ENCODE measurements around the gene EPB42.
A peak's percentile ranks its signal among the peaks of the same experiment; 100 is the strongest.

EPB42 gene
- total RNA-seq: 0 reads per million in 3 experiments

DNA sequence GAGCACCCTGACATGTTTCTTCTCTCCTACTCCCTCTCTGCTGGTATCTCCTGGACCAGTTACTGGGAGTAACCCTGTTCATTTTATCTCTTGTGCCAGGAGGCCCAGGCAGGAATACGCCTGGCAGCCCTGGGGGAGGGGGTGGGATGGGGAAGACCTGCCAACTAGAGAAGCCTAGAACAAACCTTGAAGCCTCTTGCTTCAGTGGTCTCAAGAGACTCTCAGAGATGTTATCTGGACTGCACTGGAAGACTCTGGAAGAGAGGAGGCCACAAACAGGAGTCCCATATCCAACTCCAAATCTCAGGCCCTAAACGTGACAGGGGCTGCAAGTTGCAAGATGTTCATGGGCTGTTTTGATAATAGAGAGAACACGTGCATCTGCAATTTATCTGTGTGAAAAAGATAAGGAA lies at the start of gene EPB42:
TSS of gene EPB42 (minus strand) at position 28 of the 413 bp plus-strand sequence. CDS start 193 bp downstream, outside the sequence.
- DNase-seq: no peak

DNA sequence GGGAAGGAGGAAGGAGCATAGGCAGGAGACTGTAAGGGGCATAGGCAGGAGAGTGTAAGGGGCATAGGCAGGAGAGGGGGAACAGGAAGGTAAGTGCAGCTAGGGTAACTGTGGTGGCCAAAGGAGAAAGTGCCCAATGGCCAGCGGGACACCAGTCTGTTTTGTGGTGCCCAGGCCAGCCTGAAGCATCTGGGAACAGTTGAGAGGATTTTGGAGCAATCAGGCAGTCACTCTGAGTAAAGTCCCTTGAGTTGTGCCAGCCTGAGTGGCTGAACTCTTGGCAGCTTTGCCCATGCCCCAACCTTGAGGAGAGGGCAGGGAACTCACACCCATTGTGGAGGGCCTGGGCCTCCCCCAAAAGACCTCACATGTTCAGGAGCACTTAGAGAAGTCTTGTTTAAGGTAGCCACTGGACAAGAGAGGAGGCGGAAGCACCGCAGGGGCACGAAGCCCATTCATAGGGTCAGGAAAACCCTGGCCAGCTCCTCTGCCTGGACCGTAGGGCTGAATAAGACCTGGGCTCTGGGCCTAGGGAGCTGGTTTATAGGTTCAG lies 49.4 kb upstream of the EPB42 start:
- DNase-seq: no peak

DNA sequence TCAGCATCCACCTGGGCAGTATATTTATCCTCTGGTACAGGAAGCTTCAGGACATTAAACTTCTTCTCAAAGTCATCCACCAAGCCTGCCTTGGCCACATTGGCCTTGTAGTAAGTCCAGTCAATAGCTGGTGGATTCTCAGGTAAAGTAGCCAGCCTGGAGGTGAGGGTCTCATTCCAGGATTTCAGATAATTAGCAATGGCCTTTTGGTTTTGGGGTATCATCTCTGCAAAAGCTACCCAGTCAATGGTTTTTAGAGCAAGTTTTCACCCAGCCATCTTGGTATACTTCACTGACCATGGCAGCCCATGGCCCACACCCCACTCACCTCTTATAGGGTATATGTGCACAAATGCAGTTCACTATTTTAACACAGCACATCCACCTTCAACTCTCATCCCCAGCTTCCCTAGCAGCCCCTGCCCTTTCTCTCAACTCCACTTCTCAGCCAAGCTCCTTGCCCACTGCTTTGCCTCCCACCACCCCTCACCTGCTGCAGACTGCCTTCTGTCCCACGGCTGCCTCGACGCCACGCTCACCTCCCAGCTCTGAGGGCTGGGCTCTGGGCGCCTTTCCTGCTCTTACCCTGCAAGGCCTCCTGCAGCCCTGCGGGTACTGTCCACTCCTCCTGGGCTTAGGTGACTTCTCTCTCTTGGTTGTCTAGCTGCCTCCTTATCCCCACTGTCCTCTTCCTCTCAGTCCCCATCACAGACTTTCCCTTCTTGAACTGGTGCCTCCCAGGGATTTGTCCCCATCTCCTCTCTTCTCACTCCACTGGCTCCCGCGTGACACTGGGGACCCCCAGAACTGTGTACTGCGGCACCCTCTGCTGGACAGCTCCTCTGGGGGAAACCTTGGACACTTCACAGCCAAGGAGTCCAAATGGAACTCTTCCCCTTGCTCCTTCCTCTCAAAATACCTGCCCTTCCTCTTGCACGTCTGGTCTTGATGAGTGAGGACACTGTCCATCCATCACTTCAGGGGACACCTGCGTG lies 47.6 kb upstream of the EPB42 start:
- DNase-seq: no peak

DNA sequence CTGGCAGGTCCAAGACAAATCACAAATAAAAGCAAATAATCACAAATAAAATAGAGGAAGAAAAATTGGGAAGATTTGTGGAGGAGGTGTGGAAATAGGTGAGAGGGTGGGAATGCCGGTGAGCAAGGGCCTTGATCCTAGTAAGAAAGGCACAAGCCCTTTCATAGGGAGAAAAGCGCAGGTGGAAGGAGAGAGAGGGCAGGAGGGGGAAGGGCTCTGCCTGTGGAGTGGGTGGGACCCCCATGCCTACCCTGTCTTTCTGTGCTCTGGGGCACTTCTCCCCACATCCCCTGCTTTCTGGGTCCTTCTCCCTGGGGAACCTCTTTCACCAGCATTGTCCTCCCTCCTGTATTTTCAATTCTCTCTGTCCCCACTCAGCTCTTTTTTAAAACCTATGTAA lies 46.6 kb upstream of the EPB42 start:
- DNase-seq: no peak

DNA sequence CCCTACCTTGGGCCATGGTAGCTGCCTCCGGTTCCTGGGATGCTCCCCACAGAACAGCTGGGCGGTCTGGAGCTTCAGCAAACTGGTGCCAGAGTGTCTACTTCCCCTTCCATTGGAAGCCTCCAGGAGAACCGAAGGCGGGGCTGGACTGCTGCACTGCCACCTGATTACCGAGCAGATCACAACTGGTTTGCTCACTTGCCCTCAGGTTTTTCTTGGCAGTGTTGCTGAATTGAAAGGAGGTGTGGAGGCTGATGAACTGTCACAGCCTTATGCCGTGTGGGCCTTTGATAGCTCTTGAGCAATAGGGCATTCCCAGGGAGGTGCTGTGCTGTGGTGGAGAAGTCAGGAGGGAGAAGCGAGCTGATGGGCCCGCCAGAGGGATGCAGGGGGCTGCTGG lies 46.0 kb upstream of the EPB42 start, which contains the start of gene TGM5:
TSS of gene TGM5 (minus strand) at position 95 of the 400 bp plus-strand sequence. CDS start at position 16, 79 bp downstream.
- DNase-seq: no peak

DNA sequence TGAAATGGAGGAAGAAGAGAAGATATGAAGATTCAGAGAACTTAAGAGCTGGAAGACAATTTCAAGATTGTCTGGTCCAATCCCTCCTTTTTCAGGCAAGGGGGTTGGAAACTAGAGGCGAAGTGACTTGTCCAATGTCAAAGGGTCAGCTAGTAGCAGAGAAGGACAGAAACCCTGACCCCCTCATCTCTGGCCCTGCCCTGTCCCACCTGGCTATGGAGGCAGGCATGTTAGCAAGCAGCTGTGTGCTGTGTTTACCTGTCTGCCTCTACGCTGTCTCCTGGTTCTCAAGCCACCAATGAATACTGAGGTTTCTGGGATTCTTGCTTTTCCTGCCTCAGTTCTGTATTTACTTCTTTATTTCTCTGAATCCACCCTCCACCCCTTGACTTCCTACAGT lies 45.6 kb upstream of the EPB42 start:
- no peak for DNase-seq

DNA sequence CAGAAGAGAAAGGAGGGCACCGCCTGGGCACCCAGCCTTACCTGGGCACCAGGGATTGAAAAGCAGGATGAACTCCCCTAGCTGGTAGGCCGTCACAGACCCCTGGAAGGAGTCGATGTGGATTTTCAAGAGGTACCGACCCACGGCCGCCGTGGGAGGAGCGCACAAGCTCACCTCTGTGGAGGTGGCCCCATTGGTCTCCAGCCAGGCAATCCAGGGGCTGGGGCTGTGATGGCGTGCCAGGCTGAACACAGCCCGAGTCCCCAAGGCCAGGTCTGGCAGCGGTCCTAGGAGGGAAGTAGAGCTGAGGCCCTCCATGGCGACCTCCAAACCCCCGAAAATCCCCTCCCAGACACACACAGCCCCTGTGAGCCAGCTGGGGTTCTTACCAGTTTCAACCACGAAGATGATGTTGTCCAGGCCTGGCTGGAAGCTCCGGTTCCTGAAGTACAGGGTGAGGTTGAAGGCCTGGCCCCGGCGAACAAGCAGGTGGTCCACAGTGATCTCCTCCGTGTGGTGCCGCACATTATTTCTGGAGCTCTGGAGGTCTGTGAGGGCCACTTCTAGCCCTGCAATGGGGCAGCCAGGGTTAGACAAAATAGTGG lies 39.3 kb upstream of the EPB42 start:
- no peak for DNase-seq

DNA sequence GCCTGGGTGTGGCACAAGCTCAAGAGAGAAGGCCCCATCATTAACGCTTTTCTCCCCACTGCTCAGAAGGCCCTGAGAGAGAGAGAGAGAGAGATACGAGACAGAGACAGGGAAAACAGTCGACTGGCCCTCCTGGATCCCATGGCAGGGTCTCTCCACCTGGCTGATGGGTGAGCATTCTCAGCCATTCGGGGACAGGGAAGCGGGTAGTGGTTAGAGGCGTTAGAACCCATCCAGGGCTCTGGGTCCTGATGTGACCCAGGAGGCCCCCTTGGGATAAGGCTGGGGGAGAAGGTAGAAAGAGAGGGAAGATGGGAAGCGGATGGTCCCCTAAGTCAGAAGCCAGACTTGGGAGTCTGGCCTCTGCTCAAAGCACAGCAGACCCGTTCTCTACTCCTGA lies 38.0 kb upstream of the EPB42 start:
- no peak for DNase-seq

DNA sequence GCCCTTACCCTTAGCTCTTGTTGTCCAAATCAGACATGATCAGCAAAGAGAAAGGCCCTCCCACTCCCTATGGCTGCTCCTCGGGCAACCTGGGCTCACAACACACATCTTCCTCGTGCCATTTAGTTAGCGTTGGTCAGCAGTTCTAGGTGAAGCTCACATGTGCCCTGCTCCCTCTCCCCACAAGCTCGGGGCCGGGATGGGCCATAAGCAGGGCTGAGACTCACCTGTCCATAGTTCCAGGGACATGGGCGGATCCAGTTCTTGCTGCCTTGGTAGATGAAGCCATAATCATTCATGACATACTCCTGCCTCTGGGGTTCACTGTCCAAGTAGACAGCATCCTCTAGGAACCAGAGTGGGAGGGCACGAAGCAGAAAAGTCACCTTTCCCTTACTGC lies 35.5 kb upstream of the EPB42 start:
- DNase-seq: no peak

DNA sequence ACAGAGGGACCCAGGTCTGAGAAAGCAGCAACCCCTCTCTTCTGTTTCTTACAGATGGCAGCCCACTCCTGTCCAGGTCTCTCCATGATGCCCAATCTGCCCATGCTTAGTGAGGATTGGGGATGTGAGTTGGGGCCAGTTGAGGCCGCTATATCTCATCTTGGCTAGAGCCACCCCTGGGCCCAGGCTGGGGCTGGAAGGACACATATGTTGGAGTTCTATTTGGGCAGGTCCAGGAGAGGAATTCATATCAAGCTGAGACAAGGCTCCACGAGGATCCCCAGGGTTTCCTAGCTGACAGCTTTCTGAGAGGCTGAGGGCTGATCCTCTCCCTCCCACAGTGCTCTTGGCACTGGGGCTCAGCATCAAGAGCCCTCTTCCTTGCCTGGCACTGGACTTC lies 34.6 kb upstream of the EPB42 start:
- DNase-seq: no peak

DNA sequence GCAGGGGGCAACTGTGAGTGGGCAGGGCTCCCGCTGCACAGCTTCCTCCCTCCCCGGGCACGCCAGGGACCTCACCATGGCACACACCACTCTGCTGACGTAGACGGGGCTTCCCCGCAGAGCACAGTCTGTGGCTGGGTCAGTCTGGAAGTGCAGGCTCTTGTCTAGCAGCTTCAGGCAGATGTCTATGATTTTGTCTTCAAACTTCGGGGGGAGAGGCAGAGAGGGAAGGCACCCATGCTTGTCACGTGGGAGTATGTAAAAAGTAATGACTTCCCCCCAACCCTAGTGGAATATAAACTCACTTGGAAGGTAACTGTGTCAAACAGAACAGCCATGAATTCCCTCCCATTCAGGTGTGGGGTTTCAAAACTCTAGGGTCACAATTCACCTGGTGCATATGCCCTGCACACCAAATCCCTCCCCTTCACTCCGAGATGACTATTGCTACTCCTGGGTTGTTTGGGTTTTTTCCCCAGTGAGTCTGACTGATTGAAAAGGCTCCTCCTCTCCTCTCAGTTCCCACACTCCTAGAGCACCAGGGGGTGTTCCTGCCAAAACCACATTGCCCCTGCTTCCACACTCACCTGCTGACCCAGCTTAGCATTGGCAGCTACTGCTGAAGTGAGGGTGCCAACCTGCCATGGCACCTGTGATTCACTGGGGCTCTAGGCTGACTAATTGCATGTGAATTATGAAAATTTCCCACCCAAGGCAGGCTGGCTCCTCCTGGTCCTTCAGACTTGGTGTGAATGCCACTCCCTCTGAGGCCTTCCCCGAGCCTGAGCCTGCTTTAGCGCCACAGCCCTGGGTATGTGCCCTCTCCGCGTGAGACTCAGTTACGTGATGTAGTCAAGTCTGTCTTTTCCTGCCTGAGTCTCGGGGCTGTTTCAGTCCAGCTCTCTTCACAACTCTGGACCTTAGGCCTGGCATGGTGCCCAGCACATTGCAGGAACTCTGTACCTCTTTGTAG lies 32.9 kb upstream of the EPB42 start:
- peak; percentile 28 for DNase-seq

DNA sequence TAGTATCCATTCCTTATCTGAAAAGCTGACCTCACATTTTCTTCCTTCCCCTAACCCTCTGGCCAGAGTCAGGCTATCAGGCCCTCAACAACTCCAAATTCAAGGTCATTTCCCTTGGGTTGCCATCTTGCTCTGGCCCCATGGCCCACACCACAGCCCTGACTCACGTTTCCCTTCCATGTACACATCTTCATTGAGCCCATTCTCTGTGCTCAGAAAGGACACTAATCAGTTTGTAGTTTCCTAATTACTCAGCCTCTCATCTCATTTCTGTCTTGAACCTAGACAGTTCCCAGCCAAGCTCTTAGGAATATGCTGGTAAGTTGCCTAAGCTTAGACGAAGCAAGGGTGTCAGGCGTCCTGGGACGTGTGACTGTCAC lies 31.0 kb upstream of the EPB42 start:
- no peak for DNase-seq

DNA sequence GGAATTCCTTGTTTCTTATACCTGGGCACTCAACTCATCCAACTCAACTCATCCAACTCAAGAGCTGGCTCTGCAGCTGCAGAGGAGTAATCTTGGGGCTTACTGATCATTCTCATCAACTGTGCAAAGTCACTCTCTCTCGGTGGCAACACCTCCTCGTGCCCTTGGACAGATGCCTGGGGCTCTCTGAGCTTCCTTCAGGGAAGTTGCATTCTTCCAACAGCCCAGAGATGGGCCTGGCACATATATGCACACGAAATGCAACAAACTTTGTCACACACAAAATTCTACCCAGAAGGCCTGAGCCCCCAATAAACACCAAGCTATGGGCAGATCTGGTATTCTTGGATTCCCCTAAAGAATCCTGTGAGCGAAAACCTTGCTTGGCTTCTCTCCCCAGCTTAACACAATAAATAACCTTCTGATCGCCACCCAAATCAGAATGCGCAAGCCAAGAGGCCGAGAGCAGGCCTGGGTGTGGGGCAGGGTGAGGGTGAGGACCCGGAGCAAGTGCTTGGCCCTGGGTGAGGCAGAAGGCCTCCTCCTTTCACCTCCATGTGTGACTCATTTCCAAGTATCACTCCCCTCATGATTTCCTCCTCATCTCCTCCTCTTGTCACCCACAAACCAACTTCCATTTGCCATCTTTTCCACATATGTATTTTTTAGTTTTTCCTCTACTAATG lies 30.5 kb upstream of the EPB42 start:
- no peak for DNase-seq

DNA sequence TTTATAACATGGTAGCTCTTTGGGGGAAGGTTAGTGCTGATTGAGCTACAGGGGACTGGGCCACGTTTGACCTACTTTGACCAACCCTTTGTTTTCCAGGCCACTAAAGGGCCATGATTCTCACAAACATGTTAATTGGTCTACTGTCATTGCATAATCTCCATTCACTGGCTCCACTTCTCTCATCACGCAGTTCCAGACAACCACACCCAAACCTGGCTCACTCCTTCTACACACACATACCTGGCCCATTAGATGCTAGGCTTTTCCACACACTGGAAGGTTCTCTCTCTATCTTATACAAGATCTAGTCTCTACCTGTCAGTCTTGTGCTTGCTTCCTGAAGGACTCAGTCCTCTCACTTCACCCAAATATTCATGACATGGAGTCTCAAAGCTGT lies 30.0 kb upstream of the EPB42 start:
- DNase-seq: no peak

DNA sequence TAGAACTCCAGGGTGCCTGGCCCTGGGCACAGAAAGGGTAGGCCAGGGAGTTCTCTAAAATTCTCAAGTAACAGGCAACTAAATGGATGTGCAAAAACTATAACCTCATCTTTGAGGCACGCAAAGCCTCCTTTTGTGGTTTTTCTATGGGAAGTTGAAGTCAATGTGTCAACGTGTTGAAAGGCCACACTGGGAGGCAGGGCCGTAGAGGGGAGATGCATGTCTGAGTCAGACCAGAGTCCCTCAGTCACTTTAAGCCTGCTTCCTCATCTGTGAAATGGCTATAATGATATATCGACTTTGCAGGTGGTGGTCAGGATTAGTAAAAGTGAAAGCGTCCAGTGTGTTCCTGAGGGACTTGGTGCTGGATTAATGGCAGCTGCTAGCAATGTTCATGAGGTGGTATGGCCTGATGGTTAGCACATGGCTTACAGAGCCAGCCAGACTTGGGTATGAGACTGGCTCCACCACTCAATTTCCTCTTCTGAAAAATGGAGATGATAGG lies 28.9 kb upstream of the EPB42 start:
- no peak for DNase-seq

DNA sequence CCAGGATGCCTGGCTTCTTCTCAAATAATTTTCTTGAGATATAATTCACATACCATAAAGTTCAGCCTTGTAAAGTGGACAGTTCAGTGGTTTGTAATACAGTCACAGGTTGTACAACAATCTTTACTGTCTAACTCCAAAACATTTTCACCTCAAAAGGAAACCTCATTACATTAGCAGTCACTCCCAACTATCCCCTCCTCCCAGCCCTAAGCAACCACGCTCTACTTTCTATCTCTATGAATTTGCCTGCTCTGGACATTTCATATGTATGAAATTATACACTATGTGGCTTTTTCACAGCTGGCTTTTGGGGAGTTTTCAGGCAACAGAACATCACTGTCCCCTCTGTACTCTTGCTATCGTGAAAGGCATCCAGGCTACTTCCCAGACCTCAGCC lies 28.4 kb upstream of the EPB42 start:
- no peak for DNase-seq

DNA sequence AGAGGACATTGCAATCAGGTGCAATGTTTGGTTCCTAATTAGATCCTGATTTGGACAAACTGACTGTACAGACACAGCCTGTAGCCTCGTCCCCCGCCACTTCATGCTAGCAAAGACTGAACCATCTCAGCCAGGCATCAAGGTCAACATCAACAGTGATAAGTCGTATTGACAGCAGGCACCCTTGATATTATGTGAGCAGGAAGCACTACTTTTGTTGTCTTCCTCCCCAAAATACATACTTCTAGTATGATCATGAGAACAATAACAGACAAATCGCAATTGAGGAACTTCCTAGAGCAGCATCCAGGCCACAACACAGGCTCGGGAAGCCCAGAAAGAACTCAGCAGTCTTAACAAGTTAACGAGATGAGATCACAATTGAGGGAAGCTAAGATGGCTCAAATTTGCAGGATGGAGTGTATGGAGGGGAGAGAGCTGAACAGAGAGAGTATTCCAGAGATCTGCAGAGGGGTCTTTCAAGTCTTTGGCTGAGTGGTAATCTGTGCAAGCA lies 25.5 kb upstream of the EPB42 start:
- no peak for DNase-seq

DNA sequence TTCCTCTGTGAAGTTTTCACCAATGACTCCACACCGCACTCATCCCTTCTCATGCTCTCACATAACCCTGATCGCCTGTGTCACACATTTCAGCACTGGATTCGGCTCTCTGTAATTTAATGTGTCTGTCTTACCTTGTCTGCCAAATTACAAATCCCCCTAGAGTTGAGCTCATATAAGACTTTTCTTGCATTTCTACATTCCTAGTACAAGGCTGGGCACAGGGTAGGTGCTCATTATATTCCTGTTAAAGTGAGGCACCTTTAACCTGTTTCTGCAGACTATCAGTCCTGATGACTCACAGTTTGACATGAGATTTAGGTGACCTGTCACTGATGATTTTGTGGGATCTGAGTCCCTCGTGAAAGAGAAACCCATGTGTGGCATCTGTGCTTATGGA lies 23.3 kb upstream of the EPB42 start:
- DNase-seq: no peak

DNA sequence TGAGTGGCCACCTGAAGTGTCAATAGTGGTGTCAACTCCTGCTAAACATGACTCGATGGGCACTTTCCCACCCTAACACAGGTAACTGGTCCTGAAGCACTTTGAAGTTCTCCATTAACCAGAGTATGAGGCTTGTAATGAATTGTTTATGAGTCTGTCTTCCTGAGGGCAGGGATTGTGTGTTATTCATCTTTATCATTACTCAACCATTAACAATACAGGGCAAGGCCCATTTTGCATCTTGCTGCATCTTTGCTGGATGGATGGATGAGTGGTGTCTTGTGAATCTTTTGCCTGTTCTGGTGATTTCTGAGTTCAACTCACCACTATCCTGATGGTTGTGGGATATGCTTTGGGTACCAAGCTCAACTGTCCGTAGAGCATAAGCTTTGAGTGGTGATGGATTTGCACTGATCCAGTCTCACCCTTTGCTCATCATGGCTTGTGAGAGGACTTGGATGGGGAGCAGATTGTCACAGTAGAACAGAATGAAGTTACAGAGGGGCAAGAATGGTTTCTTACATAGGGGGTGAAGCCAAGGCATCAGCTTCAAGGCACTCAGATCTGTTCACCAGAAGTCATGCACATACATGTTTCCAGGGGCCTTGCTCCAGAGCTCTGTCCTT lies 22.3 kb upstream of the EPB42 start:
- no peak for DNase-seq

DNA sequence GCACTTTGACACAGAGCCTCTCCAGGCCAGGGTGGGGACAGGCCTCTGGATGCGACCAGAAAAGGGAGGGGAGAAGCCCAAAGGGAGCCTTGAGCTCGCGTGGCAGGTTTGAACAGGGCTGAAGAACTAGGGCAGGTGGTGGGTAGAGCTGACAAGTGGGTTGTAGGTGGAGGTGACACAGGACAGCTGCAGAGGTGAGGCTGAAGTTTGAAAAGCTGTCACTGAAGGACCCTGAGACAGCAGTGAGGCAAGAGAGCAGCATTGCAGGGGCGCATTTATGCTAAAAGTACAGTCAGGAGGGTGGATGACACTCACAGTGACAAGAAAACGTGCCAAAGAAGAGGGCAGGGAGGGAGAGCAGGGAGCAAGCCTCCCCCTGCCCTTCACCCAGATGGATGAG lies 21.8 kb upstream of the EPB42 start:
- no peak for DNase-seq

DNA sequence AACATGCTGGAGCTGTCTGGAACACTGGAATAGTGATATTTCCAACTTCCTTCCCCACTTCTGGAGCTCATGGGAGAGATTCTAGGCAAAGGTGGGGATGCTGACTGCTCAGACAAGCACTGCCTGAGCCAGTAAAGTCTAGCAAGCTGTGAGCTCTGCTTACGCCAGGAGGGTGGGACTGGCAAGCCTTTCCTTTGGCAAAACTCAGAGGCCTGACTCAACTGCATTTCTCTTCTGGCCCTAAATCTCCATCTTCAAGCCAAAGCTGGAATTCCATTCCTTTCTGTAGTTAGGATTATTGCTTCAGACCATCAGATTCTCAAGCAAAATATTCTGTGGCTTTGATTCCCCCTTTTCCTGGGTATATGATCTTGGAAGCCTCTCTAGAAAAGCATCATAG lies 20.3 kb upstream of the EPB42 start:
- no peak for DNase-seq

Data from central memory CD4-positive, alpha-beta T cell (primary cell).